Testis (tissue), 3 donors: ENCODE results near the gene USP17L29. TPM values are rescaled to one million over a fixed set of nuclear protein-coding genes. Genes with fewer than 3 reads are reported as not detected.
"Not testable (repeated sequence)": the region's sequence is repeated elsewhere in the genome, so short reads cannot be mapped to it uniquely, and the experiment has no call there.

Experiments
- DNase-seq: peaks from one replicate; pipeline ENCODE4 v3.0.0-alpha.2; 2019
- H3K27ac ChIP-seq, 2 donors: fragments of 200-600 bp; sonication (generic); one replicate each; pipeline ENCODE4 v1.5.1; 2019
- H3K27me3 ChIP-seq: fragments of 200-600 bp; sonication (generic); one replicate; pipeline ENCODE4 v1.5.1; 2019
- H3K36me3 ChIP-seq: fragments of 200-600 bp; sonication (generic); one replicate; pipeline ENCODE4 v1.5.1; 2017; ENCODE audit warnings: low read depth; ENCODE audit errors: missing control alignments
- H3K4me1 ChIP-seq: fragments of 200-600 bp; sonication (generic); one replicate; pipeline ENCODE4 v1.5.1; 2019
- H3K4me3 ChIP-seq, 2 donors: fragments of 200-600 bp; sonication (generic); one replicate each; pipeline ENCODE4 v1.5.1; 2017 to 2019
- H3K9me3 ChIP-seq: fragments of 200-600 bp; sonication (generic); one replicate; pipeline ENCODE4 v1.5.1; 2017
- CTCF ChIP-seq, 3 experiments: fragments of 450-650 bp in 2 of 3; fragments of 200-600 bp in 1 of 3; sonication (generic) in 1 of 3; IDR thresholded peaks; one replicate each; pipeline ENCODE4 v1.5.1; 2016 to 2019; ENCODE audit warnings: antibody characterized with exemption in 3 of 3, mild to moderate bottlenecking in 2 of 3, moderate library complexity in 1 of 3
- POLR2A ChIP-seq: fragments of 450-650 bp; IDR thresholded peaks from one replicate; pipeline ENCODE4 v1.6.1; 2017; ENCODE audit warnings: antibody characterized with exemption, mild to moderate bottlenecking, moderate library complexity
- WGBS, 2 donors: methylation state at CpG; one replicate each; pipeline ENCODE4 v1.1.5; 2018; 5-methylcytosine and 5-hydroxymethylcytosine counted together
- intact Hi-C: fragments of 100-400 bp; cut with DNase I; formaldehyde crosslinking; loops from one replicate; pipeline ENCODE4 v1.15.1; 2023; ENCODE audit warnings: low total_unique reads
- polyA plus RNA-seq: library from polyadenylated mRNA; stranded (reverse); fragments of 350-450 nt; fragmentation: Illumina TruSeq; extraction: RNeasy Lipid Tissue Mini Kit (QIAGEN cat#74804); gene quantifications from one replicate; pipeline ENCODE4 v1.2.3, GENCODE V29; 2014; ENCODE audit warnings: low read depth, low replicate concordance; ENCODE audit not compliant: insufficient read depth
- total RNA-seq, 2 donors: library from RNA; depleted of rRNA; stranded (reverse); fragments of >200 nt; gene quantifications; one replicate each; pipeline ENCODE4 v1.2.3, GENCODE V29; 2016

The USP17L29 gene
- total and polyA plus RNA-seq, 3 donors from 2014 or later, result not detected

- TF ChIP-seq CTCF (IDR thresholded peaks at IDR 0.05), result peak; percentile 41 to 57 (median 55)
- H3K27ac ChIP-seq, H3K9me3 ChIP-seq, H3K4me1 ChIP-seq, intact Hi-C loops, H3K36me3 ChIP-seq, H3K27me3 ChIP-seq: not testable (repeated sequence)
- peak overlapping the region; percentile 47 for H3K4me3 ChIP-seq
- DNase-seq, result peak; percentile 62
- WGBS, 2 donors, result 6 to 21% methylated on average over 2 to 29 of the region's 36 CpGs
Observed at GRCh38 chr4:9381012-9381534, 27.6 kb downstream of the USP17L29 start.

DNA sequence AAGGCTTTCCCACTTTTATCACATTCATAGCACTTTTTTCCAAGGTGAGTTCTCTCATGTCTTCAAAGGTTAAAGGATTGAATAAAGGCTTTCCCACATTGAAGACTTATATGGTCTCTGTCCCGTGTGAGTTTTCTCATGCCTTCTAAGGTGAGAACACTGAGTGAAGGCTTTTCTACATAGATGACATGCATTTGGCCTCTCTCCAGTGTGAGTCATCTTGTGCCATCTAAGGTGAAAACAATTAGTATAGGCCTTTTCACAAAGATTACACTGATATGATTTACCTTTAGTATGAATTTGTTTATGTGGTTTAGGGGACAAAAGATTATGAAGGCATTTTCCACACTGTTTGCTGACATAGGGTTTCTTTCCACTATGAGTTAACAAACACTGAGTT, 30.7 kb downstream of the USP17L29 start:
- intact Hi-C loops, result no loop called here
- Histone ChIP-seq H3K27me3 (no peaks in the 10 kb centered on the region), H3K4me3 (no peak overlapping the region), H3K4me1 (no peaks in the 10 kb centered on the region), H3K27ac (no peak overlapping the region), H3K9me3 (no peaks in the 10 kb centered on the region), H3K36me3 (no peaks in the 10 kb centered on the region)
- 80 to 81% methylated on average over 1 of the region's 1 CpG for WGBS, 2 donors
- no peak for DNase-seq
- no peak for TF ChIP-seq CTCF (IDR thresholded peaks at IDR 0.05)
- TF ChIP-seq POLR2A, result no peak

DNA sequence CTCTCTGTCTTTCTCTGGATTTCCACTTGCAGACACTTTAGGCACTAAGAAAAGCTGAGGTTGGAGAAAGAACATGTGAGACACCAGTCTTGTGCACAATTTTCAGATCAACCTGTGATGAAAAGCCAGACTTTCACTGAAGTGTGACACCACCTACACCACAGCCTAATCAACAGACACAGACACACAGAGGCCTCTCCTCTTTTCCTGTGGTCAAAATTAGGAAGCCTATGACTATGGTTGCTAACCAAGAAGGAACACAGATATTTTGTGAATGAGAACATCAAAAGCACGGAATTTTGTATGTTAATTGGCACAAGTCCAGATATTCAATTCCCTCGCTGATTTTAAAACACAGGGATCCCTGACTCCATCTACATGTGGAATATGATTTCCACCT, 35.6 kb downstream of the USP17L29 start:
- H3K36me3 ChIP-seq, H3K4me3 ChIP-seq, H3K4me1 ChIP-seq, intact Hi-C loops, H3K27me3 ChIP-seq, DNase-seq, H3K9me3 ChIP-seq, H3K27ac ChIP-seq: not testable (repeated sequence)
- WGBS, 2 donors, result 49 to 73% methylated on average over 2 of the region's 2 CpGs

Other genes with a start within 250 kb of the USP17L29 start
- gene FAM90A26, start 183.2 kb upstream of the USP17L29 start, total RNA-seq, result not detected
- gene FAM90A26, start 183.2 kb upstream of the USP17L29 start, polyA plus RNA-seq, result not detected
- gene USP17L10, start 143.0 kb upstream of the USP17L29 start, total RNA-seq, result not detected
- gene USP17L10, start 143.0 kb upstream of the USP17L29 start, polyA plus RNA-seq, result not detected
- gene USP17L11, start 138.2 kb upstream of the USP17L29 start, total RNA-seq, result not detected
- gene USP17L11, start 138.2 kb upstream of the USP17L29 start, polyA plus RNA-seq, result not detected
- not detected for gene USP17L12, start 133.5 kb upstream of the USP17L29 start, total RNA-seq
- not detected for gene USP17L12, start 133.5 kb upstream of the USP17L29 start, polyA plus RNA-seq
- gene USP17L13, start 128.7 kb upstream of the USP17L29 start, total RNA-seq, result not detected
- gene USP17L13, start 128.7 kb upstream of the USP17L29 start, polyA plus RNA-seq, result not detected
- gene USP17L15, start 119.3 kb upstream of the USP17L29 start, total RNA-seq, result not detected
- not detected for gene USP17L15, start 119.3 kb upstream of the USP17L29 start, polyA plus RNA-seq
- not detected for gene USP17L17, start 109.8 kb upstream of the USP17L29 start, total RNA-seq
- gene USP17L17, start 109.8 kb upstream of the USP17L29 start, polyA plus RNA-seq, result not detected
- not detected for gene USP17L18, start 105.0 kb upstream of the USP17L29 start, total RNA-seq
- gene USP17L18, start 105.0 kb upstream of the USP17L29 start, polyA plus RNA-seq, result not detected
- not detected for gene USP17L19, start 100.3 kb upstream of the USP17L29 start, total RNA-seq
- gene USP17L19, start 100.3 kb upstream of the USP17L29 start, polyA plus RNA-seq, result not detected
- not detected for gene USP17L20, start 95.5 kb upstream of the USP17L29 start, total RNA-seq
- not detected for gene USP17L20, start 95.5 kb upstream of the USP17L29 start, polyA plus RNA-seq
- gene USP17L21, start 90.8 kb upstream of the USP17L29 start, total RNA-seq, result not detected
- not detected for gene USP17L21, start 90.8 kb upstream of the USP17L29 start, polyA plus RNA-seq
- gene USP17L22, start 86.0 kb upstream of the USP17L29 start, total RNA-seq, result not detected
- not detected for gene USP17L22, start 86.0 kb upstream of the USP17L29 start, polyA plus RNA-seq
- not detected for gene USP17L24, start 28.5 kb upstream of the USP17L29 start, total RNA-seq
- not detected for gene USP17L24, start 28.5 kb upstream of the USP17L29 start, polyA plus RNA-seq
- not detected for gene USP17L25, start 23.7 kb upstream of the USP17L29 start, total RNA-seq
- not detected for gene USP17L25, start 23.7 kb upstream of the USP17L29 start, polyA plus RNA-seq
- gene USP17L26, start 19.0 kb upstream of the USP17L29 start, total RNA-seq, result not detected
- gene USP17L26, start 19.0 kb upstream of the USP17L29 start, polyA plus RNA-seq, result not detected
- gene USP17L5, start 14.2 kb upstream of the USP17L29 start, total RNA-seq, result not detected
- gene USP17L5, start 14.2 kb upstream of the USP17L29 start, polyA plus RNA-seq, result not detected
- not detected for gene USP17L27, start 9.5 kb upstream of the USP17L29 start, total RNA-seq
- gene USP17L27, start 9.5 kb upstream of the USP17L29 start, polyA plus RNA-seq, result not detected
- gene USP17L28, start 4.7 kb upstream of the USP17L29 start, total RNA-seq, result not detected
- not detected for gene USP17L28, start 4.7 kb upstream of the USP17L29 start, polyA plus RNA-seq
- gene USP17L30, start 9.5 kb downstream of the USP17L29 start, total RNA-seq, result not detected
- not detected for gene USP17L30, start 9.5 kb downstream of the USP17L29 start, polyA plus RNA-seq
- not detected for gene DEFB131A, start 90.8 kb downstream of the USP17L29 start, total RNA-seq
- gene DEFB131A, start 90.8 kb downstream of the USP17L29 start, polyA plus RNA-seq, result not detected